IPS-18a (cell line): ENCODE results near the gene SMOC2.

ENCODE experiments used
- H3K27ac ChIP-seq: one replicate; pipeline ENCODE4 v1.5.1; 2013; ENCODE audit warnings: low read length
- H3K27me3 ChIP-seq: one replicate; pipeline ENCODE4 v1.6.1; 2013; ENCODE audit warnings: mild to moderate bottlenecking, low read length; ENCODE audit not compliant: control insufficient read depth, insufficient read depth
- H3K36me3 ChIP-seq: one replicate; pipeline ENCODE4 v1.6.1; 2013; ENCODE audit warnings: low read depth, low read length; ENCODE audit not compliant: control insufficient read depth
- H3K4me1 ChIP-seq: one replicate; pipeline ENCODE4 v1.6.1; 2013; ENCODE audit warnings: low read depth, low read length; ENCODE audit not compliant: control insufficient read depth
- H3K4me3 ChIP-seq: one replicate; pipeline ENCODE4 v1.5.1; 2013; ENCODE audit warnings: low read length
- H3K9ac ChIP-seq: one replicate; pipeline ENCODE4 v1.6.1; 2013; ENCODE audit warnings: mild to moderate bottlenecking, low read length, moderate library complexity
- H3K9me3 ChIP-seq: one replicate; pipeline ENCODE4 v1.6.1; 2013; ENCODE audit warnings: low read depth, low read length; ENCODE audit not compliant: control insufficient read depth

SMOC2 gene

GRCh38 chr6:168663041-168663440 is 222.1 kb downstream of the SMOC2 start:
- H3K4me3 ChIP-seq, result no peak overlapping the region
- H3K27ac ChIP-seq, result no peak overlapping the region
- H3K36me3 ChIP-seq, result no peaks in the 10 kb centered on the region
- H3K4me1 ChIP-seq, result peaks cover 9% of the 10 kb centered on the region
- H3K9me3 ChIP-seq, result no peaks in the 10 kb centered on the region
- H3K9ac ChIP-seq, result no peak overlapping the region
- no peaks in the 10 kb centered on the region for H3K27me3 ChIP-seq

GRCh38 chr6:168664956-168665355 is 224.0 kb downstream of the SMOC2 start:
- no peaks in the 10 kb centered on the region for H3K36me3 ChIP-seq
- H3K27me3 ChIP-seq, result no peaks in the 10 kb centered on the region
- H3K9me3 ChIP-seq, result no peaks in the 10 kb centered on the region
- no peak overlapping the region for H3K4me3 ChIP-seq
- no peak overlapping the region for H3K9ac ChIP-seq
- peaks cover 9% of the 10 kb centered on the region for H3K4me1 ChIP-seq
- no peak overlapping the region for H3K27ac ChIP-seq

- H3K4me1 ChIP-seq, result peaks cover 9% of the 10 kb centered on the region
- no peak overlapping the region for H3K4me3 ChIP-seq
- H3K27me3 ChIP-seq, result no peaks in the 10 kb centered on the region
- H3K9ac ChIP-seq, result no peak overlapping the region
- H3K9me3 ChIP-seq, result no peaks in the 10 kb centered on the region
- H3K27ac ChIP-seq, result no peak overlapping the region
- no peaks in the 10 kb centered on the region for H3K36me3 ChIP-seq
Measured at GRCh38 chr6:168666170-168666569, 225.2 kb downstream of the SMOC2 start.

- Histone ChIP-seq H3K9ac (no peak overlapping the region), H3K36me3 (no peaks in the 10 kb centered on the region), H3K4me3 (no peak overlapping the region), H3K9me3 (no peaks in the 10 kb centered on the region), H3K27ac (no peak overlapping the region), H3K4me1 (peaks cover 9% of the 10 kb centered on the region), H3K27me3 (no peaks in the 10 kb centered on the region)
Measured at GRCh38 chr6:168666699-168667427, 225.9 kb downstream of the SMOC2 start.

- H3K27me3 ChIP-seq, result no peaks in the 10 kb centered on the region
- peaks cover 9% of the 10 kb centered on the region for H3K4me1 ChIP-seq
- no peaks in the 10 kb centered on the region for H3K9me3 ChIP-seq
- no peak overlapping the region for H3K4me3 ChIP-seq
- H3K9ac ChIP-seq, result no peak overlapping the region
- no peak overlapping the region for H3K27ac ChIP-seq
- H3K36me3 ChIP-seq, result no peaks in the 10 kb centered on the region
Measured at GRCh38 chr6:168667428-168667805, 226.4 kb downstream of the SMOC2 start.

- Histone ChIP-seq H3K4me3 (no peak overlapping the region), H3K9me3 (no peaks in the 10 kb centered on the region), H3K27me3 (no peaks in the 10 kb centered on the region), H3K9ac (no peak overlapping the region), H3K36me3 (no peaks in the 10 kb centered on the region), H3K4me1 (peaks cover 9% of the 10 kb centered on the region), H3K27ac (no peak overlapping the region)
Measured at GRCh38 chr6:168670401-168670985, 229.5 kb downstream of the SMOC2 start.

- Histone ChIP-seq H3K27me3 (no peaks in the 10 kb centered on the region), H3K4me3 (no peak overlapping the region), H3K36me3 (no peaks in the 10 kb centered on the region), H3K4me1 (peaks cover 9% of the 10 kb centered on the region), H3K9ac (no peak overlapping the region), H3K9me3 (no peaks in the 10 kb centered on the region), H3K27ac (no peak overlapping the region)
Measured at GRCh38 chr6:168671028-168671862, 230.3 kb downstream of the SMOC2 start.

GRCh38 chr6:168671863-168672546 is 231.0 kb downstream of the SMOC2 start:
- Histone ChIP-seq H3K27me3 (no peaks in the 10 kb centered on the region), H3K36me3 (no peaks in the 10 kb centered on the region), H3K4me3 (no peak overlapping the region), H3K4me1 (peaks cover 6% of the 10 kb centered on the region), H3K9ac (no peak overlapping the region), H3K9me3 (no peaks in the 10 kb centered on the region), H3K27ac (no peak overlapping the region)

- Histone ChIP-seq H3K4me1 (peaks cover 7% of the 10 kb centered on the region), H3K9me3 (no peaks in the 10 kb centered on the region), H3K36me3 (no peaks in the 10 kb centered on the region), H3K27me3 (no peaks in the 10 kb centered on the region), H3K9ac (no peak overlapping the region), H3K27ac (no peak overlapping the region), H3K4me3 (no peak overlapping the region)
Measured at GRCh38 chr6:168674595-168674994, 233.6 kb downstream of the SMOC2 start.

- no peaks in the 10 kb centered on the region for H3K27me3 ChIP-seq
- no peak overlapping the region for H3K9ac ChIP-seq
- no peaks in the 10 kb centered on the region for H3K36me3 ChIP-seq
- no peak overlapping the region for H3K27ac ChIP-seq
- no peak overlapping the region for H3K4me3 ChIP-seq
- peaks cover 7% of the 10 kb centered on the region for H3K4me1 ChIP-seq
- H3K9me3 ChIP-seq, result no peaks in the 10 kb centered on the region
Measured at GRCh38 chr6:168675375-168675774, 234.4 kb downstream of the SMOC2 start.

GRCh38 chr6:168675933-168676551 is 235.1 kb downstream of the SMOC2 start:
- H3K4me1 ChIP-seq, result peaks cover 7% of the 10 kb centered on the region
- H3K9ac ChIP-seq, result no peak overlapping the region
- H3K27ac ChIP-seq, result no peak overlapping the region
- no peak overlapping the region for H3K4me3 ChIP-seq
- no peaks in the 10 kb centered on the region for H3K27me3 ChIP-seq
- H3K9me3 ChIP-seq, result no peaks in the 10 kb centered on the region
- H3K36me3 ChIP-seq, result no peaks in the 10 kb centered on the region
